Effector memory CD4-positive, alpha-beta T cell (primary cell): ENCODE results near the gene PKIB.

Experiments used
- DNase-seq, 3 donors: peaks; one replicate each; pipeline ENCODE4 v3.0.0-alpha.2; 2020
- H3K27ac ChIP-seq: 2 replicates; pipeline ENCODE4 v1.7.0; 2013; ENCODE audit warnings: mild to moderate bottlenecking, low read length, moderate library complexity; ENCODE audit not compliant: insufficient read depth, poor library complexity, severe bottlenecking
- H3K27me3 ChIP-seq: replicated peaks from 2 replicates; pipeline ENCODE4 v1.7.0; 2013; ENCODE audit warnings: mild to moderate bottlenecking, low read length; ENCODE audit not compliant: insufficient read depth, control insufficient read depth, poor library complexity, severe bottlenecking
- H3K36me3 ChIP-seq: 2 replicates; pipeline ENCODE4 v1.7.0; 2013; ENCODE audit warnings: mild to moderate bottlenecking, low read length, moderate library complexity; ENCODE audit not compliant: control insufficient read depth, insufficient read depth
- H3K4me1 ChIP-seq: 2 replicates; pipeline ENCODE4 v1.7.0; 2013; ENCODE audit warnings: low read length, mild to moderate bottlenecking; ENCODE audit not compliant: control insufficient read depth, insufficient read depth, poor library complexity, severe bottlenecking
- H3K4me3 ChIP-seq: 2 replicates; pipeline ENCODE4 v1.7.0; 2013; ENCODE audit warnings: low read length, low read depth, mild to moderate bottlenecking; ENCODE audit not compliant: insufficient read depth, poor library complexity, severe bottlenecking
- H3K9me3 ChIP-seq: 2 replicates; pipeline ENCODE4 v1.7.0; 2013; ENCODE audit warnings: mild to moderate bottlenecking, low read length, moderate library complexity; ENCODE audit not compliant: control insufficient read depth

PKIB gene

GRCh38 chr6:122696079-122696478, 85.9 kb downstream of the PKIB start:
- Histone ChIP-seq H3K27me3 (no peaks in the 10 kb centered on the region), H3K4me1 (no peaks in the 10 kb centered on the region), H3K27ac (no peak overlapping the region), H3K9me3 (no peaks in the 10 kb centered on the region), H3K4me3 (no peak overlapping the region), H3K36me3 (no peaks in the 10 kb centered on the region)
- DNase-seq: no peak

GRCh38 chr6:122696853-122697252, 86.6 kb downstream of the PKIB start:
- Histone ChIP-seq H3K36me3 (no peaks in the 10 kb centered on the region), H3K27ac (no peak overlapping the region), H3K4me3 (no peak overlapping the region), H3K9me3 (no peaks in the 10 kb centered on the region), H3K27me3 (no peaks in the 10 kb centered on the region), H3K4me1 (no peaks in the 10 kb centered on the region)
- DNase-seq: no peak

GRCh38 chr6:122697458-122697857, 87.3 kb downstream of the PKIB start:
- Histone ChIP-seq H3K4me1 (no peaks in the 10 kb centered on the region), H3K36me3 (no peaks in the 10 kb centered on the region), H3K4me3 (no peak overlapping the region), H3K9me3 (no peaks in the 10 kb centered on the region), H3K27me3 (no peaks in the 10 kb centered on the region), H3K27ac (no peak overlapping the region)
- no peak for DNase-seq

- Histone ChIP-seq H3K4me3 (no peak overlapping the region), H3K27ac (no peak overlapping the region), H3K36me3 (no peaks in the 10 kb centered on the region), H3K27me3 (no peaks in the 10 kb centered on the region), H3K4me1 (no peaks in the 10 kb centered on the region), H3K9me3 (no peaks in the 10 kb centered on the region)
- no peak for DNase-seq
Observed at GRCh38 chr6:122701666-122702065, 91.5 kb downstream of the PKIB start.

GRCh38 chr6:122702841-122703240, 92.6 kb downstream of the PKIB start:
- Histone ChIP-seq H3K27me3 (no peaks in the 10 kb centered on the region), H3K4me1 (no peaks in the 10 kb centered on the region), H3K4me3 (no peak overlapping the region), H3K36me3 (no peaks in the 10 kb centered on the region), H3K9me3 (no peaks in the 10 kb centered on the region), H3K27ac (no peak overlapping the region)
- no peak for DNase-seq

- Histone ChIP-seq H3K27ac (no peak overlapping the region), H3K4me1 (no peaks in the 10 kb centered on the region), H3K4me3 (no peak overlapping the region), H3K36me3 (no peaks in the 10 kb centered on the region), H3K9me3 (no peaks in the 10 kb centered on the region), H3K27me3 (no peaks in the 10 kb centered on the region)
- DNase-seq: no peak
Observed at GRCh38 chr6:122704066-122704465, 93.9 kb downstream of the PKIB start.

GRCh38 chr6:122709922-122710512, 99.8 kb downstream of the PKIB start:
- no peak overlapping the region for H3K4me3 ChIP-seq

GRCh38 chr6:122710908-122711635, 100.9 kb downstream of the PKIB start:
- no peak overlapping the region for H3K27ac ChIP-seq
- DNase-seq: no peak
- H3K9me3 ChIP-seq: no peaks in the 10 kb centered on the region
- no peaks in the 10 kb centered on the region for H3K36me3 ChIP-seq
- H3K4me3 ChIP-seq: no peak overlapping the region
- no peaks in the 10 kb centered on the region for H3K4me1 ChIP-seq
- no peaks in the 10 kb centered on the region for H3K27me3 ChIP-seq

More at GRCh38 chr6:122709922-122710512, 99.8 kb downstream of the PKIB start:
- no peak overlapping the region for H3K27ac ChIP-seq
- DNase-seq: no peak
- H3K4me1 ChIP-seq: no peaks in the 10 kb centered on the region
- H3K9me3 ChIP-seq: no peaks in the 10 kb centered on the region
- no peaks in the 10 kb centered on the region for H3K27me3 ChIP-seq
- H3K36me3 ChIP-seq: no peaks in the 10 kb centered on the region

GRCh38 chr6:122712093-122712447, 101.9 kb downstream of the PKIB start:
- Histone ChIP-seq H3K4me3 (no peak overlapping the region), H3K27me3 (no peaks in the 10 kb centered on the region), H3K36me3 (no peaks in the 10 kb centered on the region), H3K9me3 (no peaks in the 10 kb centered on the region), H3K4me1 (no peaks in the 10 kb centered on the region), H3K27ac (no peak overlapping the region)
- no peak for DNase-seq

GRCh38 chr6:122712448-122713137, 102.4 kb downstream of the PKIB start:
- H3K27me3 ChIP-seq: no peaks in the 10 kb centered on the region
- H3K4me1 ChIP-seq: no peaks in the 10 kb centered on the region
- no peak overlapping the region for H3K27ac ChIP-seq
- no peak for DNase-seq
- H3K36me3 ChIP-seq: no peaks in the 10 kb centered on the region
- H3K9me3 ChIP-seq: no peaks in the 10 kb centered on the region
- no peak overlapping the region for H3K4me3 ChIP-seq
